Measurements from ENCODE around the gene ABCG1.

DNA sequence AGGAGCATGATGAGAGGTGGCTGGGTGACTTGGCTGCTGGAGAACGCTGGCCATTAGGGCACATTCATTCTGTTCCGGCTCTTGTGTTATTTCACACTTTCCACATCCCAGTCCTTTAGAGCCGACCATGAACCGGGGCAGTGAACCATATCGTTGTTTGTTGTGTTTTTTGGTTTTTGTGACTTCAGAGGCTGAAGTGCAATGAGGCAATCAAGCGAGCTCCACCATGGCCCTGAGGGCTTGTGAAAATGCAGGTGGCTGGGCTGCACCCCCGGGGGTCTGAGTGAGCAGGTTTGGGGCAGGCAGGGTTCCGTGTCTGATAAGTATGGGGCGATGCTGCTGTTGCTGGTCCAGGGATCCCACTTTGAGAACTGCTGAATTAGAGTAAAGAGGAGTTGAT lies 23.7 kb downstream of the ABCG1 start:
- TF ChIP-seq, protein P1, sequence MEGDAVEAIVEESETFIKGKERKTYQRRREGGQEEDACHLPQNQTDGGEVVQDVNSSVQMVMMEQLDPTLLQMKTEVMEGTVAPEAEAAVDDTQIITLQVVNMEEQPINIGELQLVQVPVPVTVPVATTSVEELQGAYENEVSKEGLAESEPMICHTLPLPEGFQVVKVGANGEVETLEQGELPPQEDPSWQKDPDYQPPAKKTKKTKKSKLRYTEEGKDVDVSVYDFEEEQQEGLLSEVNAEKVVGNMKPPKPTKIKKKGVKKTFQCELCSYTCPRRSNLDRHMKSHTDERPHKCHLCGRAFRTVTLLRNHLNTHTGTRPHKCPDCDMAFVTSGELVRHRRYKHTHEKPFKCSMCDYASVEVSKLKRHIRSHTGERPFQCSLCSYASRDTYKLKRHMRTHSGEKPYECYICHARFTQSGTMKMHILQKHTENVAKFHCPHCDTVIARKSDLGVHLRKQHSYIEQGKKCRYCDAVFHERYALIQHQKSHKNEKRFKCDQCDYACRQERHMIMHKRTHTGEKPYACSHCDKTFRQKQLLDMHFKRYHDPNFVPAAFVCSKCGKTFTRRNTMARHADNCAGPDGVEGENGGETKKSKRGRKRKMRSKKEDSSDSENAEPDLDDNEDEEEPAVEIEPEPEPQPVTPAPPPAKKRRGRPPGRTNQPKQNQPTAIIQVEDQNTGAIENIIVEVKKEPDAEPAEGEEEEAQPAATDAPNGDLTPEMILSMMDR (IDR thresholded peaks at IDR 0.05; ENCODE audit: low read length), result no peak
- no peak for TF ChIP-seq EZH2 (optimal IDR thresholded peaks at IDR 0.05; ENCODE audit: low read depth, low read length)
